Right atrium auricular region (tissue), 2 donors: ENCODE data around the gene FGF18. TPM values are rescaled to one million over a fixed set of nuclear protein-coding genes. Genes with fewer than 3 reads are reported as not detected.

Source experiments
- DNase-seq: peaks from one replicate; pipeline ENCODE4 v3.0.0-alpha.2; 2019; ENCODE audit warnings: low spot score
- H3K27ac ChIP-seq, 2 donors: fragments of 200-600 bp; sonication (generic); 1 replicate in 1 of 2; 2 replicates in 1 of 2; pipeline ENCODE4 v1.5.1; 2016 to 2019
- H3K27me3 ChIP-seq, 2 donors: fragments of 200-600 bp; sonication (generic); one replicate each; pipeline versions ENCODE4 v1.5.1 to v1.6.0; 2017 to 2019
- H3K36me3 ChIP-seq: fragments of 200-600 bp; sonication (generic); one replicate; pipeline ENCODE4 v1.5.1; 2016
- H3K4me1 ChIP-seq, 2 donors: fragments of 200-600 bp; sonication (generic); one replicate each; pipeline versions ENCODE4 v1.5.1 to v1.6.0; 2017 to 2019
- H3K4me3 ChIP-seq, 2 donors: fragments of 200-600 bp; sonication (generic); 1 replicate in 1 of 2; 2 replicates in 1 of 2; pipeline ENCODE4 v1.5.1; 2017 to 2019; ENCODE audit warnings: mild to moderate bottlenecking in 1 of 2, moderate library complexity in 1 of 2
- H3K9me3 ChIP-seq, 2 donors: fragments of 200-600 bp; sonication (generic); one replicate each; pipeline ENCODE4 v1.5.1; 2019
- total RNA-seq, 2 donors: library from RNA; depleted of rRNA; stranded (reverse); fragments of >200 nt; gene quantifications; one replicate each; pipeline ENCODE4 v1.1.0, GENCODE V29; 2016
- TF ChIP-seq, protein P1 (sequence below), 2 donors: fragments of 200-600 bp; sonication (generic); IDR thresholded peaks; one replicate each; pipeline ENCODE4 v1.5.1; 2019; ENCODE audit warnings: antibody characterized with exemption in 2 of 2

FGF18 gene
- total RNA-seq, 2 donors from 2014 or later: 2.2 to 2.7 TPM

GRCh38 chr5:171467107-171467506 lies 47.7 kb downstream of the FGF18 start:
- Histone ChIP-seq H3K4me1 (no peaks in the 10 kb centered on the region), H3K36me3 (no peaks in the 10 kb centered on the region), H3K4me3 (no peak overlapping the region), H3K27ac (no peak overlapping the region), H3K9me3 (no peaks in the 10 kb centered on the region), H3K27me3 (no peaks in the 10 kb centered on the region)
- TF ChIP-seq, protein P1, sequence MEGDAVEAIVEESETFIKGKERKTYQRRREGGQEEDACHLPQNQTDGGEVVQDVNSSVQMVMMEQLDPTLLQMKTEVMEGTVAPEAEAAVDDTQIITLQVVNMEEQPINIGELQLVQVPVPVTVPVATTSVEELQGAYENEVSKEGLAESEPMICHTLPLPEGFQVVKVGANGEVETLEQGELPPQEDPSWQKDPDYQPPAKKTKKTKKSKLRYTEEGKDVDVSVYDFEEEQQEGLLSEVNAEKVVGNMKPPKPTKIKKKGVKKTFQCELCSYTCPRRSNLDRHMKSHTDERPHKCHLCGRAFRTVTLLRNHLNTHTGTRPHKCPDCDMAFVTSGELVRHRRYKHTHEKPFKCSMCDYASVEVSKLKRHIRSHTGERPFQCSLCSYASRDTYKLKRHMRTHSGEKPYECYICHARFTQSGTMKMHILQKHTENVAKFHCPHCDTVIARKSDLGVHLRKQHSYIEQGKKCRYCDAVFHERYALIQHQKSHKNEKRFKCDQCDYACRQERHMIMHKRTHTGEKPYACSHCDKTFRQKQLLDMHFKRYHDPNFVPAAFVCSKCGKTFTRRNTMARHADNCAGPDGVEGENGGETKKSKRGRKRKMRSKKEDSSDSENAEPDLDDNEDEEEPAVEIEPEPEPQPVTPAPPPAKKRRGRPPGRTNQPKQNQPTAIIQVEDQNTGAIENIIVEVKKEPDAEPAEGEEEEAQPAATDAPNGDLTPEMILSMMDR (IDR thresholded peaks at IDR 0.05): no peak
- no peak for DNase-seq

DNA sequence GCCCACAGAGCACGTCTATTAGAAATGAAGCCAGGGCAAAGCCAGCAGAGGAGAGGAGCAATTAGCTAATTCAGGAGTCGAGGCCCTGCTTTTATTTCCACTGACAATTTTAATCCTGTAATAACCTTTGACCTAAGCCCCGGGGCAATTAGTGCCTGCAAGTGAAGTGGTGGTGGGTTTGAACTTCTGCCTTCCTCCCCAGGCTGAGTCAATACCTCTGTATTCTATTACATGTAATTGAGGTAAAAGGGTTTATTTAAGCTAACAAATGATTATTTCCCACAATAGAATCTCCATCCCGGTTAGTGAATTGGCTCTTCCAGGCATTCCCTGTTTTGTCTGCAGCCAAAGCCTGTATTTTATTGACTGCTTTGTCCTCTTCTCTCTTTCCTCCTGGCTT lies 49.9 kb downstream of the FGF18 start:
- no peaks in the 10 kb centered on the region for H3K4me1 ChIP-seq
- H3K9me3 ChIP-seq: peaks cover 0 to 6% of the 10 kb centered on the region in 2 donors
- TF ChIP-seq, protein P1 (IDR thresholded peaks at IDR 0.05): no peak
- H3K27ac ChIP-seq: no peak overlapping the region
- no peak overlapping the region for H3K4me3 ChIP-seq
- no peaks in the 10 kb centered on the region for H3K36me3 ChIP-seq
- H3K27me3 ChIP-seq: no peaks in the 10 kb centered on the region
- DNase-seq: no peak

GRCh38 chr5:171470420-171470819 lies 51.0 kb downstream of the FGF18 start:
- H3K27me3 ChIP-seq: no peaks in the 10 kb centered on the region
- H3K9me3 ChIP-seq: peaks cover 0 to 6% of the 10 kb centered on the region in 2 donors
- no peaks in the 10 kb centered on the region for H3K4me1 ChIP-seq
- TF ChIP-seq, protein P1 (IDR thresholded peaks at IDR 0.05): no peak
- DNase-seq: no peak
- no peaks in the 10 kb centered on the region for H3K36me3 ChIP-seq
- no peak overlapping the region for H3K4me3 ChIP-seq
- H3K27ac ChIP-seq: no peak overlapping the region

GRCh38 chr5:171474230-171474813 lies 54.9 kb downstream of the FGF18 start:
- Histone ChIP-seq H3K4me1 (peaks cover 0 to 7% of the 10 kb centered on the region in 2 donors), H3K27ac (no peak overlapping the region), H3K36me3 (no peaks in the 10 kb centered on the region), H3K4me3 (no peak overlapping the region), H3K9me3 (peaks cover 0 to 6% of the 10 kb centered on the region in 2 donors), H3K27me3 (no peaks in the 10 kb centered on the region)
- TF ChIP-seq, protein P1 (IDR thresholded peaks at IDR 0.05): no peak
- DNase-seq: no peak

DNA sequence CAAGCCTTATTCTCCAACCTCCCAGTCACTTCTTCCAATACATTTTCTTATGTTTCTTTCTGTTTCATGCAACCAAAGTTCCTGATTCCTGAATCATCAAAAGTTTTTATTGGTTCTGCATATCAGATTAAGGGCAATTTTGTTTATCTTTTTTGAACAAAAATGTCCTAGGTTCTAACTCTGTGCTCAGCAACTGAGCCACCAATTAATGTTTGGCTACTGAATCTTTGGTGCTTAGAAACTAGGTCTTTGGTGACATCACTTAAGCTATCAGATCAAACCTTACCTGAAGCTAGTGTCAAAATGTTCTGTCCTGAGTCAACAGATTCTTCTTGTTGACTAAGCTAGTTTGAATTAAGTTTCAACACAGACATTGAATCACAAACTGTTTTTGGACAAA lies 56.1 kb downstream of the FGF18 start:
- Histone ChIP-seq H3K4me1 (peaks cover 0 to 7% of the 10 kb centered on the region in 2 donors), H3K27me3 (no peaks in the 10 kb centered on the region), H3K36me3 (no peaks in the 10 kb centered on the region), H3K9me3 (peaks cover 0 to 6% of the 10 kb centered on the region in 2 donors), H3K4me3 (no peak overlapping the region), H3K27ac (no peak overlapping the region)
- no peak for DNase-seq
- TF ChIP-seq, protein P1 (IDR thresholded peaks at IDR 0.05): no peak

GRCh38 chr5:171476701-171477100 lies 57.3 kb downstream of the FGF18 start:
- H3K4me3 ChIP-seq: no peak overlapping the region
- peaks cover 0 to 6% of the 10 kb centered on the region in 2 donors for H3K9me3 ChIP-seq
- H3K27ac ChIP-seq: no peak overlapping the region
- no peak for DNase-seq
- no peaks in the 10 kb centered on the region for H3K27me3 ChIP-seq
- no peaks in the 10 kb centered on the region for H3K36me3 ChIP-seq
- H3K4me1 ChIP-seq: peaks cover 0 to 7% of the 10 kb centered on the region in 2 donors
- TF ChIP-seq, protein P1 (IDR thresholded peaks at IDR 0.05): no peak
